Measurements from ENCODE around the gene SYNDIG1. TPM values are rescaled to one million over a fixed set of nuclear protein-coding genes. Genes with fewer than 3 reads are reported as not detected.

Gene SYNDIG1
- total RNA-seq, 4 donors from 2014 or later = 0.51 to 3.4 (median 2.8) TPM; not detected in 1

GRCh38 chr20:24579475-24579874 lies 110.0 kb downstream of the SYNDIG1 start:
- intact Hi-C loops (cut with DNase I; ENCODE audit: low total_unique reads) = no loop called here
- Histone ChIP-seq H3K36me3 (no peaks in the 10 kb centered on the region), H3K4me1 (no peaks in the 10 kb centered on the region), H3K9me3 (no peaks in the 10 kb centered on the region), H3K27me3 (no peaks in the 10 kb centered on the region), H3K27ac (no peak overlapping the region), H3K4me3 (no peak overlapping the region)
- no peak for DNase-seq
- TF ChIP-seq POLR2A (IDR thresholded peaks at IDR 0.05) = no peak
- TF ChIP-seq, protein P1, sequence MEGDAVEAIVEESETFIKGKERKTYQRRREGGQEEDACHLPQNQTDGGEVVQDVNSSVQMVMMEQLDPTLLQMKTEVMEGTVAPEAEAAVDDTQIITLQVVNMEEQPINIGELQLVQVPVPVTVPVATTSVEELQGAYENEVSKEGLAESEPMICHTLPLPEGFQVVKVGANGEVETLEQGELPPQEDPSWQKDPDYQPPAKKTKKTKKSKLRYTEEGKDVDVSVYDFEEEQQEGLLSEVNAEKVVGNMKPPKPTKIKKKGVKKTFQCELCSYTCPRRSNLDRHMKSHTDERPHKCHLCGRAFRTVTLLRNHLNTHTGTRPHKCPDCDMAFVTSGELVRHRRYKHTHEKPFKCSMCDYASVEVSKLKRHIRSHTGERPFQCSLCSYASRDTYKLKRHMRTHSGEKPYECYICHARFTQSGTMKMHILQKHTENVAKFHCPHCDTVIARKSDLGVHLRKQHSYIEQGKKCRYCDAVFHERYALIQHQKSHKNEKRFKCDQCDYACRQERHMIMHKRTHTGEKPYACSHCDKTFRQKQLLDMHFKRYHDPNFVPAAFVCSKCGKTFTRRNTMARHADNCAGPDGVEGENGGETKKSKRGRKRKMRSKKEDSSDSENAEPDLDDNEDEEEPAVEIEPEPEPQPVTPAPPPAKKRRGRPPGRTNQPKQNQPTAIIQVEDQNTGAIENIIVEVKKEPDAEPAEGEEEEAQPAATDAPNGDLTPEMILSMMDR (IDR thresholded peaks at IDR 0.05) = no peak

- TF ChIP-seq, protein P1 (IDR thresholded peaks at IDR 0.05) = no peak
- no peak for TF ChIP-seq POLR2A (IDR thresholded peaks at IDR 0.05)
- H3K36me3 ChIP-seq = no peaks in the 10 kb centered on the region
- no peak for DNase-seq
- no peaks in the 10 kb centered on the region for H3K9me3 ChIP-seq
- H3K4me3 ChIP-seq = no peak overlapping the region
- intact Hi-C loops (cut with DNase I; ENCODE audit: low total_unique reads) = no loop called here
- H3K27me3 ChIP-seq = no peaks in the 10 kb centered on the region
- H3K27ac ChIP-seq = no peak overlapping the region
- no peaks in the 10 kb centered on the region for H3K4me1 ChIP-seq
Measured at GRCh38 chr20:24580006-24580405, 110.6 kb downstream of the SYNDIG1 start.

DNA sequence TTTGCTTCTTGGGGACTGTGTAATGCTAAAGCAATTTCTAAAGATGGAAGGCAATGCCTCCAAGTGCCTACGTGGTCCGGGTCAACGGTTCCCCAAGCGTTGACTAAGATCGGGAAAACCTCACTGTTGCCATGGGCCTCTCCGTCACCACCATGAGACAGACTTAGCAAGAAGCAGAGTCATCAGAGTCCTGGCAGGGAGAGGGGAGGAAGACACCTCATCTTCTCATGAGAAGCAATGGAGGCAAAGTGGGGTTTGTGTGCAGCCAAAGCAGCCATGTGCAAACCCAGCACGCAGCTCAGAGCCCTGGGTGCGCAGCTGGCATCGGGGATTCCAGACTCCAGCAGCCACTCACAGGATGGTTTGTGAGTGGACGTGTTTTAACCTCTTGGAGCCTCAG lies 111.4 kb downstream of the SYNDIG1 start:
- no peaks in the 10 kb centered on the region for H3K4me1 ChIP-seq
- no peaks in the 10 kb centered on the region for H3K36me3 ChIP-seq
- intact Hi-C loops (cut with DNase I; ENCODE audit: low total_unique reads) = no loop called here
- H3K4me3 ChIP-seq = no peak overlapping the region
- H3K9me3 ChIP-seq = no peaks in the 10 kb centered on the region
- no peak for DNase-seq
- TF ChIP-seq, protein P1 (IDR thresholded peaks at IDR 0.05) = no peak
- TF ChIP-seq POLR2A (IDR thresholded peaks at IDR 0.05) = no peak
- no peaks in the 10 kb centered on the region for H3K27me3 ChIP-seq
- no peak overlapping the region for H3K27ac ChIP-seq

DNA sequence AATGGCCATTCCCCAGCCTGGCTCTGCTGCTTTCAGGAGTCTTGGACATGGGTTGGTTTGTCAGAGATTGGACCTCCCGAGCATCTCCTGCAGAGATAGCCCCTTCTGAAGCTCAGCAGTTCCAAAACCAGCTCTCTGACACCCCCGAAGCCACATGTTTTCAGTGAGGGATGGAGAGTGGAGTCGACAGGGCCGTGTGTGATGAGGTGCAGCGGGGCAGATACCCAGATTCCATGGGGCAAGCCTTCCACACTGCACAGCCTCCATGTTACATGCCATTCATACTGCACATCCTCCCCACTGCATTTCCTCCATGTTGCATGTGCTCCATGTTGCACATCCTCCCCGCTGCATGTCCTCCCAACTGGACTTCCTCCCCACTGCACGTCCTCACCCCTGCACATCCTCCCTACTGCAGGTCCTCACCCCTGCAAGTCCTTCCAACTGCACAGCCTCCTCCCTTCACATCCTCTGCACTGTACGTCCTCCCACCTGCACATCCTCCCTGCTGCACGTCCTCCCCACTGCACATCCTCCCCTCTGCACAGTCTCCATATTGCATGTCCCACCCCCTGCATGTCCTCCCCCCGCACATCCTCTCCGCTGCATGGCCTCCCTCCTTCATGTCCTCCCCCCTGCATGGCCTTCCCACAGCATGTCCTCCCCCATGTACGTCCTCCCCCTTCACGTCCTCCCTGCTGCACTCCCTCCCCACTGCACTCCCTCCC lies 112.2 kb downstream of the SYNDIG1 start:
- Histone ChIP-seq H3K36me3 (no peaks in the 10 kb centered on the region), H3K27me3 (no peaks in the 10 kb centered on the region), H3K27ac (no peak overlapping the region), H3K4me1 (no peaks in the 10 kb centered on the region), H3K9me3 (no peaks in the 10 kb centered on the region), H3K4me3 (no peak overlapping the region)
- intact Hi-C loops (cut with DNase I; ENCODE audit: low total_unique reads) = no loop called here
- no peak for DNase-seq
- no peak for TF ChIP-seq POLR2A (IDR thresholded peaks at IDR 0.05)
- TF ChIP-seq, protein P1 (IDR thresholded peaks at IDR 0.05) = no peak

- no peak for DNase-seq
- no peaks in the 10 kb centered on the region for H3K36me3 ChIP-seq
- H3K27me3 ChIP-seq = no peaks in the 10 kb centered on the region
- H3K4me1 ChIP-seq = no peaks in the 10 kb centered on the region
- intact Hi-C loops (cut with DNase I; ENCODE audit: low total_unique reads) = no loop called here
- H3K27ac ChIP-seq = no peak overlapping the region
- H3K4me3 ChIP-seq = no peak overlapping the region
- H3K9me3 ChIP-seq = no peaks in the 10 kb centered on the region
- TF ChIP-seq, protein P1 (IDR thresholded peaks at IDR 0.05) = no peak
- no peak for TF ChIP-seq POLR2A (IDR thresholded peaks at IDR 0.05)
Measured at GRCh38 chr20:24582373-24583168, 113.1 kb downstream of the SYNDIG1 start.

All from uterus (tissue), 4 donors.